Smooth muscle cell (in vitro differentiated cells): ENCODE results near the gene NADK. TPM values are rescaled to one million over a fixed set of nuclear protein-coding genes. Genes with fewer than 3 reads are reported as not detected.

Experiments
- DNase-seq: peaks from one replicate; lab custom pipeline; 2025; ENCODE audit not compliant: unreplicated experiment; lab: John Stamatoyannopoulos, UW
- H2AFZ ChIP-seq: fragments of 200-600 bp; sonication (generic); 2 replicates; pipeline ENCODE4 v1.6.0; 2016; ENCODE audit warnings: antibody characterized with exemption, low read depth, mild to moderate bottlenecking
- H3F3A ChIP-seq: fragments of 200-600 bp; sonication (generic); 2 replicates; pipeline ENCODE4 v1.6.0; 2017; ENCODE audit warnings: antibody characterized with exemption, low read depth
- H3K27ac ChIP-seq: fragments of 200-600 bp; sonication (generic); 2 replicates; pipeline ENCODE4 v1.5.1; 2016; ENCODE audit warnings: low read depth, mild to moderate bottlenecking
- H3K27me3 ChIP-seq: fragments of 200-600 bp; sonication (generic); 2 replicates; pipeline ENCODE4 v1.6.1; 2016; ENCODE audit warnings: low read depth, mild to moderate bottlenecking
- H3K36me3 ChIP-seq: fragments of 200-600 bp; sonication (generic); 2 replicates; pipeline ENCODE4 v1.5.1; 2016; ENCODE audit warnings: low read depth
- H3K4me1 ChIP-seq: fragments of 200-600 bp; sonication (generic); 2 replicates; pipeline ENCODE4 v1.5.1; 2016; ENCODE audit warnings: low read depth
- H3K4me2 ChIP-seq: fragments of 200-600 bp; sonication (generic); 2 replicates; pipeline ENCODE4 v1.6.0; 2016; ENCODE audit warnings: mild to moderate bottlenecking
- H3K4me3 ChIP-seq: fragments of 200-600 bp; sonication (generic); 2 replicates; pipeline ENCODE4 v1.5.1; 2016; ENCODE audit warnings: mild to moderate bottlenecking
- H3K79me2 ChIP-seq: fragments of 200-600 bp; sonication (generic); 2 replicates; pipeline ENCODE4 v1.6.0; 2016; ENCODE audit warnings: low read depth, mild to moderate bottlenecking
- H3K9ac ChIP-seq: fragments of 200-600 bp; sonication (generic); 2 replicates; pipeline ENCODE4 v1.6.0; 2016; ENCODE audit warnings: low read depth
- H3K9me3 ChIP-seq: fragments of 200-600 bp; sonication (generic); replicated peaks from 2 replicates; pipeline ENCODE4 v1.5.1; 2016; ENCODE audit warnings: low read depth
- H4K20me1 ChIP-seq: fragments of 200-600 bp; sonication (generic); 2 replicates; pipeline ENCODE4 v1.6.0; 2016; ENCODE audit warnings: low read depth
- WGBS: methylation state at CpG from one replicate; pipeline ENCODE4 v1.1.7; 2016; ENCODE audit warnings: low lambda C conversion rate; 5-methylcytosine and 5-hydroxymethylcytosine counted together
- polyA plus RNA-seq: library from polyadenylated mRNA; unstranded; fragments of >200 nt; fragmentation: Nextera tagmentation; extraction: Ambion mirVana; gene quantifications from 2 replicates; pipeline ENCODE4 v1.2.1, GENCODE V29; 2016
- total RNA-seq: library from RNA; depleted of rRNA; stranded (reverse); fragments of >200 nt; gene quantifications from 2 replicates; pipeline ENCODE4 v1.2.3, GENCODE V29; 2014
- TF ChIP-seq, protein P1 (sequence below): fragments of 200-600 bp; sonication (generic); IDR thresholded peaks from 2 replicates; pipeline ENCODE4 v1.5.1; 2017; ENCODE audit warnings: borderline replicate concordance, mild to moderate bottlenecking, antibody characterized with exemption; ENCODE audit not compliant: insufficient read depth, poor library complexity, severe bottlenecking

The NADK gene
- total and polyA plus RNA-seq, 2 experiments from 2014 or later, result 32.7 to 37.8 TPM

DNA sequence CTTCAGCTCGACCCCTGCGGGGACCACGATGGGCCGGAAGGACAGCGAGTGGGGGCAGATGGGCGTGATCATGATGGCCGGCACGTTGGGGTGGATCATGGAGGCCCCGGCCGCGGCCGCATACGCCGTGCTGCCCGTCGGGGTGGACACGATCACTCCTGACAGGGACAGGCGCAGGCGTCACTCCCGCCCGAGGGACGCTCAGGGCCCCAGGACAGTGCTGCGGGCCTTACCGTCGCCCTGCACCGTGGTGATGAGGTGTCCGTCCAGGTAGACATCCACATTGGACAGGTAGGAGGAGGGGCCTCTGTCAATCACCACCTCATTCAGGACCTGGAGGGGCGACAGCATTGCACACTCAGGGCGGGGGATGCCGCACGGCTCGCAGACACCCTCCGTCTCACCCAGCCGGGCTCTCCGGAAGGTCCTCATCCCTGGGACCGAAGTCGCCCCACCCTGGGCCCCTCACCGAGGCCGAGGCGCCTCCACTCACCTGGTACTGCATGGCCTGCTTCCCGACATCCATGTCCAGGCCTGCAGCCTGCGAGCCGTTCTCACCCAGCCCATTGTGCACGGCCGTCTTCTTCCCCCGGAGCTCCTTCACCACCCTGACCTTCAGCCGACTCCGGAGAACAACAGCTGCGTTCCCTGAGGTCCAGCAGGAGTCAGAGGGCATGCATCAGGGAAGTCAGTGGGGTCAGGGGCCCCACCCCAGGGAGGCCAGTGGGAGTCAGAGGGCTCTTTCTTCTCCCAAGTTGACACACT lies 24.0 kb downstream of the NADK start:
- H3K4me2 ChIP-seq, result no peak overlapping the region
- no peak overlapping the region for H2AFZ ChIP-seq
- no peaks in the 10 kb centered on the region for H3F3A ChIP-seq
- WGBS, result 97% methylated on average over 40 of the region's 49 CpGs
- no peak overlapping the region for H3K27ac ChIP-seq
- H3K36me3 ChIP-seq, result no peaks in the 10 kb centered on the region
- no peaks in the 10 kb centered on the region for H3K27me3 ChIP-seq
- H3K79me2 ChIP-seq, result no peaks in the 10 kb centered on the region
- H4K20me1 ChIP-seq, result peaks cover 18% of the 10 kb centered on the region
- DNase-seq, result no peak
- TF ChIP-seq, protein P1, sequence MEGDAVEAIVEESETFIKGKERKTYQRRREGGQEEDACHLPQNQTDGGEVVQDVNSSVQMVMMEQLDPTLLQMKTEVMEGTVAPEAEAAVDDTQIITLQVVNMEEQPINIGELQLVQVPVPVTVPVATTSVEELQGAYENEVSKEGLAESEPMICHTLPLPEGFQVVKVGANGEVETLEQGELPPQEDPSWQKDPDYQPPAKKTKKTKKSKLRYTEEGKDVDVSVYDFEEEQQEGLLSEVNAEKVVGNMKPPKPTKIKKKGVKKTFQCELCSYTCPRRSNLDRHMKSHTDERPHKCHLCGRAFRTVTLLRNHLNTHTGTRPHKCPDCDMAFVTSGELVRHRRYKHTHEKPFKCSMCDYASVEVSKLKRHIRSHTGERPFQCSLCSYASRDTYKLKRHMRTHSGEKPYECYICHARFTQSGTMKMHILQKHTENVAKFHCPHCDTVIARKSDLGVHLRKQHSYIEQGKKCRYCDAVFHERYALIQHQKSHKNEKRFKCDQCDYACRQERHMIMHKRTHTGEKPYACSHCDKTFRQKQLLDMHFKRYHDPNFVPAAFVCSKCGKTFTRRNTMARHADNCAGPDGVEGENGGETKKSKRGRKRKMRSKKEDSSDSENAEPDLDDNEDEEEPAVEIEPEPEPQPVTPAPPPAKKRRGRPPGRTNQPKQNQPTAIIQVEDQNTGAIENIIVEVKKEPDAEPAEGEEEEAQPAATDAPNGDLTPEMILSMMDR, result no peak
- H3K9me3 ChIP-seq, result no peaks in the 10 kb centered on the region
- H3K4me3 ChIP-seq, result no peak overlapping the region
- H3K4me1 ChIP-seq, result no peaks in the 10 kb centered on the region
- H3K9ac ChIP-seq, result no peak overlapping the region

DNA sequence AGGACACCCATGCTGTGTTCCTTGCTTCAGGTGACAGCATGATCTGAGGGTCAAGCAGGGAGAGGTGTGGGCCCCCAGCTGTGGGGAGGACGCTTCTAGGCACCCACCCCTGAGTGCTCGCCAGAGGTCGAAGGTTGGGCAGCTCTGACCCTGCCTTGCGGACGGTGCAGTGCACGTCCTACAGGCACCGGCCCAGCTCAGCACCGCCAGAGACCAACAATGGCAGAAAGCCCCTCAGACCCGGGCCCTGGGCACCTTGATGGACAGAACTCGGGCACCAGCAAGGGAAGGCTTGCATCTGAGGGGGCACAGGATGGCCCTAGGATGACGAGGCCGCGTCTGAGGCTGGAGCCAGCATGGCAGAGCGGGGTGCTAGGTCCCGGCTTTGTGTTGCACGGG lies 24.7 kb downstream of the NADK start:
- Histone ChIP-seq H3K27ac (no peak overlapping the region), H3K4me2 (no peak overlapping the region), H2AFZ (no peak overlapping the region), H3K9me3 (no peaks in the 10 kb centered on the region), H3K79me2 (no peaks in the 10 kb centered on the region), H3K4me3 (no peak overlapping the region), H3K27me3 (no peaks in the 10 kb centered on the region), H3K36me3 (no peaks in the 10 kb centered on the region), H3K4me1 (no peaks in the 10 kb centered on the region), H3K9ac (no peak overlapping the region), H3F3A (no peaks in the 10 kb centered on the region), H4K20me1 (peaks cover 12% of the 10 kb centered on the region)
- WGBS, result 96% methylated on average over 12 of the region's 16 CpGs
- TF ChIP-seq, protein P1, result no peak
- DNase-seq, result no peak

DNA sequence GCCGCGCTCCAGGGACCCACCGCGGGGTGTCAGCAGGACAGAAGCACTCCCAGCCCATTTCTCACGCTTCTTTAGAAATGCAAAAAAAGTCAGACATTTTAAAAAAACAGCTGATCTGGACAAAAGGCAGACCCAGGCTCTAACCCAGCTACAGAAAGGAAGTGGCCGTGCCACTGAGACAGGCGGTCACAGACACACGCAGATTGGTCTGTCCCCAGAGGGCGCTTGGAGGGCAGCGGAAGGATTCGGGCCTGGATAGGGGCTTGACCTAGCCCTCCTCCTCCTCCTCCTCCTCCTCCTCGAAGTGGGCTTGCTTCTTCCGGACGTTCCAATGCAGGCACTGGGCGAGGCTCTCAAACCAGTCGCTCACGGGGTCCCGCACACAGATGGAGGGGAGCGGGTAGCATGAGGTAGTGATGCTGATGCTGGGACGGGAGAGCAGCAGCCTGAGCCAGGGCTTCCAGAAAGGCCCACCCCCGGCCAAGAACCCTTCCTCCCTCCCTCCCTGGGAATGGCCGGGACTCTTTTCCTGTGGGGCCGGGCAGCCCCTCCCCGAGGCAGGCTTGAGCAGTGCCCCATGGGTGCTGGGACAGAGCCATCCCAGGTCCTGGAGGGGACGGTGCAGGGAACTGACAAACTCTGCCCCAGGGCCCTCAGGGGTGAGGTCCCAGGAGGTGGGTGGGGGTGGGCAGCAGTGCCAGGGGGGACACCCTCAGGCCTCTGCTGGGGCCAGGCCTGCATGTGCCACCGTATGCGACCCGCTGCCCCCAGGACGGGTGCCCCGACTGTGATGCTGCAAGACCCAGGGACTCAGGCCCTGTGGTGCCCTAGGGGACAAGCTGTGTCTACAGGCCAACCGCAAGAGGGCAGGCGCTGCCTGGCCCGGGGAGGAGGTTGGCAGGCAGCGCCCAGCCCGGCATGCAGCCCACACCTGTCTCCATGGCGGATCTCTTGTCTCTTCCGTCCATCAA lies 25.3 kb downstream of the NADK start:
- Histone ChIP-seq H3K9ac (no peak overlapping the region), H3K36me3 (no peaks in the 10 kb centered on the region), H3K4me2 (no peak overlapping the region), H3F3A (no peaks in the 10 kb centered on the region), H3K4me3 (no peak overlapping the region), H3K79me2 (no peaks in the 10 kb centered on the region), H4K20me1 (peaks cover 5% of the 10 kb centered on the region), H3K4me1 (no peaks in the 10 kb centered on the region), H2AFZ (no peak overlapping the region), H3K27me3 (no peaks in the 10 kb centered on the region), H3K27ac (no peak overlapping the region), H3K9me3 (no peaks in the 10 kb centered on the region)
- TF ChIP-seq, protein P1, result no peak
- no peak for DNase-seq
- 93% methylated on average over 32 of the region's 37 CpGs for WGBS
